ENCODE data around the gene RSPRY1.

The RSPRY1 gene

GRCh38 chr16:57152096-57153093 lies 33.7 kb upstream of the RSPRY1 start:
- DNase-seq (ENCODE audit: low spot score), result no peak

DNA sequence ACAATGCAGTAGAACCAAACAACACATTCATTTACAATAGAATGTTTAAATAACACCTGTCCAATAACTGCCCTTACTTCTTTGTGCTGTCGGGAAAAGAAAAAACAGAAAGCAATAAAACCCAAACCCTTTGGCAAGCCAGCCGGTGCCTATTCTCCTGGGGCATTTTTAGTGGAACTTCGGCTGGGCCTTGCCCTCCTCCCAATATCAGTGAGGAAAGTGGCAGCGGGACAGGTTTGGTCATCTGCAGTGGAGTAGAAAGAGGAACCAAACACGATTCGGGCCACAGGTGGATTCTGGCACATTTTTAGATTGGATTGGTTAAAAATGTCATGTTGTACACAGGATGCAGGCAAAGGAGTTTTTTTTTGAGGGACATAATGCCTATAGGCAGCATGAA lies 32.3 kb upstream of the RSPRY1 start:
- no peak for DNase-seq (ENCODE audit: low spot score)

- no peak for DNase-seq (ENCODE audit: low spot score)
Observed at GRCh38 chr16:57155702-57156350, 30.3 kb upstream of the RSPRY1 start.

- no peak for DNase-seq (ENCODE audit: low spot score)
Observed at GRCh38 chr16:57156351-57156703, 29.8 kb upstream of the RSPRY1 start.

DNA sequence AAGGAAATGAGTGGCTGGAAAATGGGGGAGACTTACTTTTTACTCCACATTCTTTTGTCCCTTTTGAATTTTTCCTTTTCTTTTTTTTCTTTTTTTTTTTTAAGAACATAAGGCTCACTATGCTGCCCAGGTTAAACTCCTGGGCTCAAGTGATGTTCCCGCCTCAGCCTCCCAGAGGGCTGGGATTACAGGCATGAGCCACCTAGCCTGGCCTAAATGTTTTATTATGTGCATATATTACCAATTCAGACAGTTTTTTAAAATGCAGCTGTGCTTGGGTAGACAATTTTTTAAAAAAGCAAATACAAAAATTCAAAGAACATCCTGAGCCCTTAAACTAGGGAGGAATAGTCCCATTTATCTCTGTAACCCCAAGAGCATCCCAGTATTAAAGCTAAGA lies 28.6 kb upstream of the RSPRY1 start:
- no peak for DNase-seq (ENCODE audit: low spot score)

- no peak for DNase-seq (ENCODE audit: low spot score)
Observed at GRCh38 chr16:57159447-57159846, 26.7 kb upstream of the RSPRY1 start.

GRCh38 chr16:57163842-57164241 lies 22.3 kb upstream of the RSPRY1 start:
- DNase-seq (ENCODE audit: low spot score), result no peak

GRCh38 chr16:57165483-57165882 lies 20.6 kb upstream of the RSPRY1 start:
- DNase-seq (ENCODE audit: low spot score), result no peak

- no peak for DNase-seq (ENCODE audit: low spot score)
Observed at GRCh38 chr16:57165938-57166337, 20.2 kb upstream of the RSPRY1 start.

- DNase-seq (ENCODE audit: low spot score), result no peak
Observed at GRCh38 chr16:57166451-57166850, 19.7 kb upstream of the RSPRY1 start.

GRCh38 chr16:57166951-57167350 lies 19.2 kb upstream of the RSPRY1 start:
- no peak for DNase-seq (ENCODE audit: low spot score)

DNA sequence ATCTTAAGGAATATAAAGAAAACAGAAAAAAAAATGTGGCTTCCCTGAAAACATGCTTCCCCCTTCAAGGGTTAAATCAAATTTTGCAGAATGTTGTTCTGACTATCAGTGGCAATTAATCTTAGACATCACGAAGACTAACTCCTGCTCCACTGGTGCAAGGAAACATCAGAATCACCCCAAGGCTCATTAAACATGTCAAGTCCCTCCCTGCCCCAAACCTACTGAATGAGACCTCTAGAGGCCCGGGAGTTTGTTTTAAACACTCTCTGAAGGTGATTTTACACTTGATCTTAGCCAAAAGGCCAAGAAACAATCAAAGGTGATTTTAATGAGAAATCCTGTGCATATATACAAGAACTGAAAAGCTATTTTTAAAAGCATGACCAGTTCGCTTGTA lies 18.6 kb upstream of the RSPRY1 start:
- no peak for DNase-seq (ENCODE audit: low spot score)

DNA sequence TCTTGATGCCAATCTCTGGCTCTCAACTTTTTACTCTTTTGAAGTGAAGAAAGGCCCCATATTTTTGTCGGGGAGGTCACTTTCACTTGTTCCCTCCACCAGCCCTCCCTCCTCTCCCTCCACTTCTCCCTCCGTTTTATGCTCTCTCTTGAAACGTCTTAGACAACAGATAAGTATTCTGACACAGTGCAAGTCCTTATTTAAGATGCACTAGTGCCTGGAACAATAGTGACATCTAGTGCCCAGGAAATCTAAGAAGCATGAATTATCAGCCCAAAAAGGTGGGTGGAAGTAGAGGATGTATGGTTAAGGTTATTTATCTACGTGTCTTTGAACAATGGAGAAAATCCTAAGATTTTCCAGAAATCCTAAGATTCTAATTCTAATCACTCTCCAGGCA lies 18.2 kb upstream of the RSPRY1 start:
- DNase-seq (ENCODE audit: low spot score), result peak; percentile 31

DNA sequence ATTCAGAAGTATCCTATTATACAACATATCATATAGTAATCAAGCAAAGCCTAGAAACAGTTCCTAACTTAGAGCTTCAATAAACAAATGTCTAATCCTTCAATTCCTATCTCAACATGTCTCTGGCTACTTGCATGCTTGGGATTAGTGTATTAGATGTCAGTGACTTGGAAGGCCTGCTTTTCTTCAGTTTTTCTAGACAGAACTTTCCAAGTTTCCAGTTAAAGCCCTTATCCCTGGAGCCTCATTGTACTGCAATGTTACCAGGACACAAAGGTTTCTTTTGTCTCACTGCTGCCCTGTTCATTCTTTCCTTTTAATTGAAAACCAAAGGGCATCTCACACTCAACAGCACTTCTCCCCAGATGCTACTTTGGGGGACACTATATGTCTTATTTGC lies 16.8 kb upstream of the RSPRY1 start:
- no peak for DNase-seq (ENCODE audit: low spot score)

- DNase-seq (ENCODE audit: low spot score), result no peak
Observed at GRCh38 chr16:57172721-57173290, 13.3 kb upstream of the RSPRY1 start.

GRCh38 chr16:57175896-57176295 lies 10.2 kb upstream of the RSPRY1 start:
- DNase-seq (ENCODE audit: low spot score), result no peak

- no peak for DNase-seq (ENCODE audit: low spot score)
Observed at GRCh38 chr16:57178196-57178595, 7.9 kb upstream of the RSPRY1 start.

GRCh38 chr16:57178793-57179212 lies 7.3 kb upstream of the RSPRY1 start:
- no peak for DNase-seq (ENCODE audit: low spot score)

DNA sequence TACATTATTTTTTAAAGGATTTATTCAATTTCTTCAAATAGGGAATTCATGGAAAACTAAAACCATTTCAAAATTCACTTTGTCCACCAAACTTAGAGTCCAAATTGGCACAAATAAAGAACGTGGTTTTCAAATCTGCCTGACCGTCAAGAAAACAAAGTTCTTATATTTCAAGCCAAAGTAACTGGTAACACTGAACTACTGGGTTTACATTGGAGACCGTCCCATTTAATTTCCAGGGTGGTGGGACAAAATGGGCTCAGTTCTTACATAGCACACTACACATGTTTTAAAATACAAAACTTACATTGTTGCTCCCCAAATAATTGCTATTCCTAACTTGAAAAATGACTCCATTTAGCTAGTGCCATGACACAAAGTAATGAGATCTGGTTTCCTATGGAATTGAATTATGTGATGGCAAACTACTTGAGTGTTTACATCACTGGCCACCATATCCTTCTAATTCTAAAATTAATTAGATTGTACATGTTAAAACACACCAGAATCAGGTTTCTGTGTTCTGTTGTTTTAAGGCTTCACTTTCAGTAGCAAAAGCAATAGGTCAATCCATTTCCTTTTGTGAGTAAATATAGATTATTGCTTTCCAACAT lies 6.8 kb upstream of the RSPRY1 start:
- DNase-seq (ENCODE audit: low spot score), result no peak

GRCh38 chr16:57184113-57184512 lies 2.0 kb upstream of the RSPRY1 start:
- DNase-seq (ENCODE audit: low spot score), result no peak

DNA sequence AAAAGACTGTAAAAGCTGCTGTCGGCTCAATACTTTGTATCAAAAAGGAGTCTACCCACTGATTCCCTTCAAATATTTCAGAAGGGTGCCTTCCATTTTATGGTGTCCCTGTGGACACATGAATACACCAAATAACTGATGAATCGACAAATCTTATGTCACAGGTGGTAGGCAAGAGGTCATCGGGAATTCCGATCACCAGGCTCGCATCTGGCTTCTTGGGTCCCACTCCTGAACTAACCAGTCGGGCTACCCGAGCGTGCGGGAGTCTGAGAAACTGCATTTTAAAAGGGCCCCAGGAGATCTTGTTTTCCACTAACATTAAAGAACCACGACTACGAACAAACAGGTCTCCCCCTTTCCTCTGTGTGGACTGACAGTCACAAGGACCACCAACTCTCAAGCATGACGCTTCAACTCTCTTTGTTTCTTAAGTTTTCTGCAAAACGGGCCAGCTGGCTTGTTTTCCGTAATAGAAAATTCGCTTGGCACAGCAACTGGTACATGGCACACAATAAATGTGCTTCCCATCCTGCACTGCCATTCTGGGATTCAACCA lies 1.2 kb upstream of the RSPRY1 start:
- no peak for DNase-seq (ENCODE audit: low spot score)

DNA sequence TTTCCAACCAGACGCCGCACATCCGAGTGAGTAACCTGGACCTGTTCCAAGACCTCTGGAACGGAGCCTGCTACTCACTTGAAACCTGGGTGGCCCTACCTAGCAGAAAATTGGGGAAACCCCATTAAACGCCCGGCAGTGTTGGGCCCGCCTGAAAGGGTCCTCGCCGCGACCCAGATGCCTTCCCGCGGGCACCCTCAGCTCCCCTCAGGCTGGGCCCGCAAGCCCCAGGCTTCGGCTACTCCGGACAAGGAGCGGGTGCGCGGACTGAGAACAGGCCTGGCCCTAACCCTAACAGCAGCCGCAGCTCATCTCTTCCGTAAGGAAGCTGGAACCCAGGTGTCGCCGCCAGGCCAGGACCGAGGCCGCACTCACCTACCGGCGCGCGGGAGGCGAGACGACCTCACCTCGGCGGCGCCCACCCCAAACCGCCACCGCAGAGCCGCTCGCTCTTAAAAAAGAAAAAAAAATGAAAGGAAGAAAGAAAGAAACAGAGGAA lies 634 bp upstream of the RSPRY1 start:
- DNase-seq (ENCODE audit: low spot score), result peak; percentile 22
